DOHH2 (cell line): ENCODE results near the gene FAM120A.

Experiments used
- H3F3A ChIP-seq: fragments of 200-600 bp; sonication (generic), shearing (Covaris generic); 2 replicates; pipeline ENCODE4 v1.6.0; 2016; ENCODE audit warnings: antibody characterized with exemption, mild to moderate bottlenecking; ENCODE audit not compliant: control insufficient read depth, insufficient read depth
- H3K27ac ChIP-seq: fragments of 200-600 bp; sonication (generic); 2 replicates; pipeline ENCODE4 v1.5.1; 2014; ENCODE audit warnings: low read depth, mild to moderate bottlenecking, low read length, moderate library complexity
- H3K27me3 ChIP-seq: fragments of 200-600 bp; sonication (generic); 2 replicates; pipeline ENCODE4 v1.6.1; 2014; ENCODE audit warnings: mild to moderate bottlenecking, low read length, mixed read lengths; ENCODE audit not compliant: control insufficient read depth
- H3K36me3 ChIP-seq: fragments of 200-600 bp; sonication (generic); 2 replicates; pipeline ENCODE4 v1.6.1; 2014; ENCODE audit warnings: mild to moderate bottlenecking, low read length, moderate library complexity, mixed read lengths; ENCODE audit not compliant: control insufficient read depth
- H3K4me1 ChIP-seq: fragments of 200-600 bp; sonication (generic); 2 replicates; pipeline ENCODE4 v1.6.1; 2014; ENCODE audit warnings: mild to moderate bottlenecking, low read length, mixed read lengths; ENCODE audit not compliant: control insufficient read depth
- H3K4me2 ChIP-seq: fragments of 200-600 bp; sonication (generic); 2 replicates; pipeline ENCODE4 v1.6.0; 2014; ENCODE audit warnings: mild to moderate bottlenecking, low read length, moderate library complexity
- H3K4me3 ChIP-seq: fragments of 200-600 bp; sonication (generic); 2 replicates; pipeline ENCODE4 v1.5.1; 2014; ENCODE audit warnings: mild to moderate bottlenecking, low read length, mixed read lengths
- H3K79me2 ChIP-seq: fragments of 200-600 bp; sonication (generic); 2 replicates; pipeline ENCODE4 v1.6.1; 2014; ENCODE audit warnings: mild to moderate bottlenecking, low read length, mixed read lengths; ENCODE audit not compliant: control insufficient read depth
- H3K9me2 ChIP-seq: fragments of 200-600 bp; sonication (generic); replicated peaks from 2 replicates; pipeline ENCODE4 v1.6.1; 2014; ENCODE audit warnings: mild to moderate bottlenecking, low read length, mixed read lengths; ENCODE audit not compliant: control insufficient read depth
- H3K9me3 ChIP-seq: fragments of 200-600 bp; sonication (generic); 2 replicates; pipeline ENCODE4 v1.6.1; 2014; ENCODE audit warnings: antibody characterized with exemption, low read length, mixed read lengths; ENCODE audit not compliant: control insufficient read depth, insufficient read depth
- H4K20me1 ChIP-seq: fragments of 200-600 bp; sonication (generic); 2 replicates; pipeline ENCODE4 v1.6.0; 2014; ENCODE audit warnings: low read depth, mild to moderate bottlenecking, antibody characterized with exemption, low read length, moderate library complexity; ENCODE audit not compliant: control insufficient read depth, insufficient read depth
- EZH2phosphoT487 ChIP-seq: fragments of 200-600 bp; sonication (generic); IDR thresholded peaks from 2 replicates; pipeline ENCODE4 v1.6.1; 2017; ENCODE audit warnings: borderline replicate concordance, mild to moderate bottlenecking, antibody characterized with exemption, low read length, moderate library complexity, mixed read lengths
- TF ChIP-seq, protein P1 (sequence below): fragments of 200-600 bp; sonication (generic); IDR thresholded peaks from one replicate; pipeline ENCODE4 v1.5.1; 2014; ENCODE audit warnings: antibody characterized with exemption, mild to moderate bottlenecking, low read depth, low read length; ENCODE audit not compliant: poor library complexity, severe bottlenecking

Gene FAM120A

DNA sequence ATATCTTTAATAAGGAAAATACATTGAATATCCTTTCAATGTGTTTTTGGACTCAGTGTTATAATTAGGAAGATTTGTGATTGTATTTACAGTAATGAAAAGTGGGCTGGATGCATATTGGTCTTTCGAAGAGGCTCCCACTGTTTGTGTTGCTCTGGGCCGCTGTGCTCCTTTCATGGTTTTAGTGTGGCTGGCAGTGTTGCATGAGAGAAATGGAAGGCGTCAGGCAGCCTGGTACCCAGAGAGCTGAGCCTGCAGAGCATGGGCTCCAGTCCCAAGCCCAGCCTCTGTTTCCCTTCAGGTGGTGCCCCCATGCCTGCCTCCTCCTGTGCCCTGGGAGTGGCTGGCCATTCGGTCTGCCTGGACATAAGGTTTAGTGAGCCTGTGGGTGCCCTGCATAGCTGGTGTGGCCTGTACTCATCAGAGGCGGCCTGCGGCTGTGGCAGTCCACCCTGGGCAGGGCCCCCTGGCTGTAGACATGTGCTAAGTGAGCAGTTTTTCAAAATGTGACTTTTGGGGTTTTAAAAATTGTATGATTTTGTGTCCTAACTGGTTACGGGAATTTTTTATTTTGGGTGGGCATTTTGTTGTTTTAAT, 29.3 kb downstream of the FAM120A start:
- H3F3A ChIP-seq: no peaks in the 10 kb centered on the region
- no peaks in the 10 kb centered on the region for H3K27me3 ChIP-seq
- no peaks in the 10 kb centered on the region for H3K9me3 ChIP-seq
- peaks cover 88% of the 10 kb centered on the region for H3K79me2 ChIP-seq
- no peaks in the 10 kb centered on the region for H3K9me2 ChIP-seq
- TF ChIP-seq, protein P1, sequence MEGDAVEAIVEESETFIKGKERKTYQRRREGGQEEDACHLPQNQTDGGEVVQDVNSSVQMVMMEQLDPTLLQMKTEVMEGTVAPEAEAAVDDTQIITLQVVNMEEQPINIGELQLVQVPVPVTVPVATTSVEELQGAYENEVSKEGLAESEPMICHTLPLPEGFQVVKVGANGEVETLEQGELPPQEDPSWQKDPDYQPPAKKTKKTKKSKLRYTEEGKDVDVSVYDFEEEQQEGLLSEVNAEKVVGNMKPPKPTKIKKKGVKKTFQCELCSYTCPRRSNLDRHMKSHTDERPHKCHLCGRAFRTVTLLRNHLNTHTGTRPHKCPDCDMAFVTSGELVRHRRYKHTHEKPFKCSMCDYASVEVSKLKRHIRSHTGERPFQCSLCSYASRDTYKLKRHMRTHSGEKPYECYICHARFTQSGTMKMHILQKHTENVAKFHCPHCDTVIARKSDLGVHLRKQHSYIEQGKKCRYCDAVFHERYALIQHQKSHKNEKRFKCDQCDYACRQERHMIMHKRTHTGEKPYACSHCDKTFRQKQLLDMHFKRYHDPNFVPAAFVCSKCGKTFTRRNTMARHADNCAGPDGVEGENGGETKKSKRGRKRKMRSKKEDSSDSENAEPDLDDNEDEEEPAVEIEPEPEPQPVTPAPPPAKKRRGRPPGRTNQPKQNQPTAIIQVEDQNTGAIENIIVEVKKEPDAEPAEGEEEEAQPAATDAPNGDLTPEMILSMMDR: peak; percentile 9
- no peak for TF ChIP-seq EZH2phosphoT487
- peaks cover 80% of the 10 kb centered on the region for H3K36me3 ChIP-seq
- H3K4me2 ChIP-seq: no peak overlapping the region
- H3K4me3 ChIP-seq: no peak overlapping the region
- no peaks in the 10 kb centered on the region for H3K4me1 ChIP-seq
- no peak overlapping the region for H3K27ac ChIP-seq
- no peaks in the 10 kb centered on the region for H4K20me1 ChIP-seq

- H3K9me2 ChIP-seq: no peaks in the 10 kb centered on the region
- TF ChIP-seq, protein P1: no peak
- TF ChIP-seq EZH2phosphoT487: no peak
- no peaks in the 10 kb centered on the region for H3K9me3 ChIP-seq
- no peak overlapping the region for H3K4me3 ChIP-seq
- H4K20me1 ChIP-seq: 0 out of 2 replicates have a peak, but pooled peaks cover 3% of the 10 kb centered on the region
- H3F3A ChIP-seq: no peaks in the 10 kb centered on the region
- no peaks in the 10 kb centered on the region for H3K4me1 ChIP-seq
- no peak overlapping the region for H3K4me2 ChIP-seq
- no peak overlapping the region for H3K27ac ChIP-seq
- H3K36me3 ChIP-seq: peaks cover 78% of the 10 kb centered on the region
- peaks cover 89% of the 10 kb centered on the region for H3K79me2 ChIP-seq
- H3K27me3 ChIP-seq: no peaks in the 10 kb centered on the region
Measured at GRCh38 chr9:93483497-93483896, 32.0 kb downstream of the FAM120A start.

DNA sequence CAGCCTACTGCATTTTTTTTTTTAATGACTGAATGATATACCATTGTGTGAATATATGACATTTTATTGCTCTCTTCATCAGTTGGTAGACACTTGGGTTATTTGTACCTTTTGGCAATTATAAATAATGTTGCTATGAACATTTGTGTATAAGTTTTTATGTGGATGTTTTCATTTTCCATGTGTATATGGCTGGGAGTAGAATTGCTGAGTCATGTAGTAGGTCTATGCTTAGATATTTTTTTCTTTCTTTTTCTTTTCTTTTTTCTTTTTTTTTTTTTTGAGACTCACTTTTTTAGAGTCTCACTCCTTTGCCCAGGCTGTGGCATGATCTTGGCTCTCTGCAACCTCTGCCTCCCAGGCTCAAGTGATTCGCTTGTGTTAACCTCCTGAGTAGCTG, 34.8 kb downstream of the FAM120A start:
- Histone ChIP-seq H3K9me3 (no peaks in the 10 kb centered on the region), H4K20me1 (0 out of 2 replicates have a peak, but pooled peaks cover 5% of the 10 kb centered on the region), H3K9me2 (no peaks in the 10 kb centered on the region), H3K4me3 (no peak overlapping the region), H3K27me3 (no peaks in the 10 kb centered on the region), H3K79me2 (peaks cover 91% of the 10 kb centered on the region), H3K27ac (no peak overlapping the region), H3F3A (no peaks in the 10 kb centered on the region), H3K4me1 (peaks cover 6% of the 10 kb centered on the region; the same call in 1 of the 2 replicates), H3K36me3 (peaks cover 83% of the 10 kb centered on the region), H3K4me2 (no peak overlapping the region)
- TF ChIP-seq, protein P1: no peak
- no peak for TF ChIP-seq EZH2phosphoT487
